Measurements from ENCODE around the gene AGMAT. TPM values are rescaled to one million over a fixed set of nuclear protein-coding genes. Genes with fewer than 3 reads are reported as not detected.

AGMAT gene
- total and polyA plus RNA-seq, 9 of the 15 experiments (the other 6 are each of a cell fraction or from before 2014, with no cell fraction given), result not detected

- TF ChIP-seq GABPB1 (CRISPR knock-in tag; IDR thresholded peaks at IDR 0.05) (peak; percentile 62; the same call in 1 of the 2 replicates), ZNF398 (CRISPR knock-in tag; IDR thresholded peaks at IDR 0.05) (no peak), RNF2 (IDR thresholded peaks at IDR 0.05) (no peak), RBM15 (IDR thresholded peaks at IDR 0.05; ENCODE audit: insufficient read depth, low read length) (no peak), ATF2 (CRISPR knock-in tag; IDR thresholded peaks at IDR 0.05) (peak; percentile 61; the same call in 1 of the 2 replicates), MLLT1 (IDR thresholded peaks at IDR 0.05) (peak in 1 of 2 experiments; percentile 76; a peak in 1 of 4 replicates), ETV6 (IDR thresholded peaks at IDR 0.05; ENCODE audit: borderline replicate concordance in 1 of 2, low read depth in 2 of 2, low read length in 1 of 2) (no peak; a peak in 1 of 4 replicates), ETV6 (CRISPR knock-in tag; IDR thresholded peaks at IDR 0.05; ENCODE audit: borderline replicate concordance) (peak; percentile 49; the same call in 1 of the 2 replicates), ZSCAN32 (CRISPR knock-in tag; IDR thresholded peaks at IDR 0.05) (no peak), NR3C1 (CRISPR knock-in tag; IDR thresholded peaks at IDR 0.05) (no peak; the same call in 1 of the 2 replicates), ZNF253 (CRISPR knock-in tag; conservative IDR thresholded peaks at IDR 0.05) (no peak), PKNOX1 (IDR thresholded peaks at IDR 0.05) (peak; percentile 48; the same call in 1 of the 2 replicates), TAF7 (tag; IDR thresholded peaks at IDR 0.05) (no peak), FOXJ3 (CRISPR knock-in tag; IDR thresholded peaks at IDR 0.05) (no peak), CBX8 (IDR thresholded peaks at IDR 0.05; ENCODE audit: borderline replicate concordance, extremely low read depth, low read depth, low read length, poor library complexity, severe bottlenecking) (no peak), KAT7 (CRISPR knock-in tag; IDR thresholded peaks at IDR 0.05; ENCODE audit: borderline replicate concordance) (peak; percentile 90), ZNF124 (CRISPR knock-in tag; IDR thresholded peaks at IDR 0.05) (no peak), ATF7 (IDR thresholded peaks at IDR 0.05) (peak; percentile 83), STAT5B (CRISPR knock-in tag; IDR thresholded peaks at IDR 0.05) (no peak), HMBOX1 (IDR thresholded peaks at IDR 0.05) (no peak), MXI1 (IDR thresholded peaks at IDR 0.05; ENCODE audit: low read depth, low read length) (peak; percentile 77)
These were observed 32.6 kb upstream of the AGMAT start, which contains the start of gene DDI2 (continued) for GRCh38 chr1:15617173-15618076.

All from K562 (cell line).